ENCODE measurements around the gene CAPN14.

CAPN14 gene

DNA sequence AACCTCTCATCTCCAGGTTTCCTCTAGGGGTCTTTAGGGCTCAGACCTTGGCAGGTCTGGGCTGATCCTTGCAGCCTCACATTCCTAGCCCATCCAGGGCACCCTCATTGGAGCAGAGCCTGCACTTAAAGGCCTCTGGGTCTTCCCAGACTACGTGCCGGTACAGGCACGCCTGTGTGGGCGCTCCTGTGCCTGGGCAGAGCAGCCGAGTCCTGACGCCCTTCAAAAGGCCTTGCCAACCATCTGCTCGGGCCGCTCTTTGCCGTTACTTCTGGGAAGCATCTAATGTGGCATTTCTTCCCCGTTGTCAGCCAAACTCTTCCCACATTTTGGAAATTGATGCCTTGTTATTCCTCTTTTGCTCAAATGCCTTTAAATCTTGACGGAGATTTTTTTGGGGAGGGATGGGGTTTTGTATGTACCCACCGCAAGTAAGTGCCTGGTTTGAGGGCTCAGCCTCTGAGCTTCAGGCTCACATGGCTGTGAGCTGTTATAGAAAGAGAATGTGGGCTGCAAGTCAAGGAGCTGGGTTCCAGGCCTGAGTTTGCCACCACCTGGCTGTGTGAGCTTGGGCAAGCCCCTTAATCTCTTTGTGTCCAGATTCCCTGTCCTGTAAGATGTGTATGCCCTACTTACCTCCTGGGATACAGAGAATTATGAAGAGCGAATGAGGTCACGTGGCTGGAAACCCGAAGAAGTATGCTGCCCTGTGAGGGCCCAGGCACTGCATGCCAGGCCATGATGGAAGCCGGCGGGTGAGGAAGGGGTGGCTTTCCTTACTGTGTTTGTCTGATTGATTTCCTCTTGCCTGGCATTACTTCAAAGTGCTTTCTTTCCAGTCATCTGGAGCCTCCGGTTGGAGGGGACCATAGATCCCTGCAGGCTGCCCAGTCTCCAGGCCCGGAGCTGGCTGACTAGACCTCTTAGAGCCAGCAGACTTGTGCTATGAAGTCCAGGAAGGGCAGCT, 37.2 kb upstream of the CAPN14 start:
- no peak overlapping the region for H3K9ac ChIP-seq (ENCODE audit: low read depth in 1 of 2, low read length in 2 of 2)
- no peaks in the 10 kb centered on the region for H3K9me3 ChIP-seq (ENCODE audit: control insufficient read depth in 2 of 2, low read length in 2 of 2)
- H3K4me1 ChIP-seq (ENCODE audit: control insufficient read depth in 2 of 2, insufficient read depth in 2 of 2, low read length in 2 of 2), result no peaks in the 10 kb centered on the region
- no peaks in the 10 kb centered on the region for H3K27me3 ChIP-seq (ENCODE audit: control insufficient read depth in 2 of 2, insufficient read depth in 2 of 2, low read length in 2 of 2)
- no peaks in the 10 kb centered on the region for H3K36me3 ChIP-seq (ENCODE audit: control insufficient read depth in 2 of 2, insufficient read depth in 2 of 2, low read length in 2 of 2)
- H3K4me3 ChIP-seq (ENCODE audit: low read length in 2 of 2), result no peak overlapping the region
- no peak overlapping the region for H3K27ac ChIP-seq (ENCODE audit: low read depth in 2 of 2, low read length in 2 of 2)

DNA sequence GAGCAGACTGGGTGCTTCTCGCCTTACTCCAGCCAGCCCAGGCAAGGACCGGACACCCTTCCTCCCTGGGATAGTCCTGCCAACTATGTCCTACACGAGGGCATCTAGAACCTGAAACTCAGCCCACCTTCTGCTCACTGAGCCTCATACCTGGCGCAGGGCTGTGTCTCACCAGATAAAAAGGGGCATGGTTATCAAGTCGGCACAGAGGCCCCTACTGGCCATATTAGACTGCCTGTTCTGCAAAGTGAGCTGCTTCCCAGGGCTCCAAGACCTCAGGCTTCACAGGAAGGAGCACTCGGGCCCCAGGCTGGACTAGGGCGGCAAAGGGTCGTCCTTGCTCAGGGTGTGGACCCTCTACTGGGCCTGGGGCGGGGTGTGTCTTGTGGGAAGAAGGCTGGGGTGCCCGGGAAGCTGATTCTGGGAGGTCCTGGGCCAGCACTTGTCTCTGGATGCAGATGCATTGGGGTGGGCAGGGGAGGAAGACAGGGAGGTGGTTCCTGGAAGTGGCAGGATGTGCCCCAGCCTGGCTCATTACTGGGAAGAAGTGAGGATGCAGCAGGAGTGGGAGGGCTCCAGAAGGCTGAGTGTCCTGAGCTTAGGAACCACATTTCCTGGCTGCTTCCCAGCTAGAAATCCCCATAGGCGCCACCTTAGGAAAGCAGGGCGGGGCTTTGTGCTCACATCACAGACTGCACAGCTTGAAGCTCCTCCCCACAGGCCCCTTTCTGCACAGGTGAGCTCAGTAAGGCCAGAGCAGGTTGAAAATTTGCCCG, 36.2 kb upstream of the CAPN14 start:
- no peaks in the 10 kb centered on the region for H3K4me1 ChIP-seq (ENCODE audit: control insufficient read depth in 2 of 2, insufficient read depth in 2 of 2, low read length in 2 of 2)
- no peak overlapping the region for H3K9ac ChIP-seq (ENCODE audit: low read depth in 1 of 2, low read length in 2 of 2)
- no peak overlapping the region for H3K4me3 ChIP-seq (ENCODE audit: low read length in 2 of 2)
- no peak overlapping the region for H3K27ac ChIP-seq (ENCODE audit: low read depth in 2 of 2, low read length in 2 of 2)
- no peaks in the 10 kb centered on the region for H3K36me3 ChIP-seq (ENCODE audit: control insufficient read depth in 2 of 2, insufficient read depth in 2 of 2, low read length in 2 of 2)
- H3K27me3 ChIP-seq (ENCODE audit: control insufficient read depth in 2 of 2, insufficient read depth in 2 of 2, low read length in 2 of 2), result no peaks in the 10 kb centered on the region
- H3K9me3 ChIP-seq (ENCODE audit: control insufficient read depth in 2 of 2, low read length in 2 of 2), result no peaks in the 10 kb centered on the region

DNA sequence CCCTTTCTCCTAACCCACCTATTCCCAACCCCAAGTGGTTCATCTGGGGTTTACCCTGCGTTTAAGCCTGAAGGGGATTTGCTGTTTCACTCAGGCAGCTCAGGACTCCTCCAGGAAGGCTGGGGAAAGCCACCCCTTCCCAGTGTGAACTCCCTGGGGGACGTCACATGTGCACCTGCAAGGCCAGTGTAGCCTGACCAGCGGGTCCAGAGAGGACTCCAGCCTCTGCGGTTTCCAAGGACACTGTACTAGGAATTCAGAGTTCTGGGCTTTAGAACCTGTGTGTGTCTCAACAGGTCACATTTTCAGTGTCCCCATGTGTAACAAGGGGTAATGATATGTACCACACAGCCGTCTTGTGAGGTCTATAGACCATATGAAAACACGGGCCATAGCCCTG, 34.5 kb upstream of the CAPN14 start:
- Histone ChIP-seq H3K36me3 (ENCODE audit: control insufficient read depth in 2 of 2, insufficient read depth in 2 of 2, low read length in 2 of 2) (peaks cover 0 to 2% of the 10 kb centered on the region in 2 donors), H3K9me3 (ENCODE audit: control insufficient read depth in 2 of 2, low read length in 2 of 2) (no peaks in the 10 kb centered on the region), H3K4me3 (ENCODE audit: low read length in 2 of 2) (no peak overlapping the region), H3K4me1 (ENCODE audit: control insufficient read depth in 2 of 2, insufficient read depth in 2 of 2, low read length in 2 of 2) (no peaks in the 10 kb centered on the region), H3K27me3 (ENCODE audit: control insufficient read depth in 2 of 2, insufficient read depth in 2 of 2, low read length in 2 of 2) (no peaks in the 10 kb centered on the region), H3K9ac (ENCODE audit: low read depth in 1 of 2, low read length in 2 of 2) (no peak overlapping the region), H3K27ac (ENCODE audit: low read depth in 2 of 2, low read length in 2 of 2) (no peak overlapping the region)

DNA sequence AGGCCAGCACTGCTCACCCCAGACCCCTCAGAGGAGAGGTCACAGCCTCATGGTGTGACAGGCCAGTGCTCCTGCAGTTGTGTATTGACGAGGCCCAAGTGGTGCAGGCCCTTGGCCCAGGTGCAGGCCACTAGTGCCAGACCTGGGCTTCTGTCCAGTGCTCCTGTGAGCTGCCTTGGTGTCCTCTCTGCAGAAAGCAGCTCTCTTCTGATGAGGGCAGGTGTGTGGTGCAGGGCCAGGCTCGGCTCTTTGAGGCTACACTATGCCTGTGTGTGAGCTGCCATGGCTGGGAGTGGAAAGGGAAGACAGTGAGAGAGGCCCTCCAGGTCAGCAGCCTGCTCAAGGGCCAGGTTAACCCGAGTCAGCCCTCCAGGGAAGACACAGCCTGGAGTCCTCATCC, 33.7 kb upstream of the CAPN14 start:
- no peaks in the 10 kb centered on the region for H3K4me1 ChIP-seq (ENCODE audit: control insufficient read depth in 2 of 2, insufficient read depth in 2 of 2, low read length in 2 of 2)
- H3K9ac ChIP-seq (ENCODE audit: low read depth in 1 of 2, low read length in 2 of 2), result no peak overlapping the region
- H3K9me3 ChIP-seq (ENCODE audit: control insufficient read depth in 2 of 2, low read length in 2 of 2), result no peaks in the 10 kb centered on the region
- no peak overlapping the region for H3K4me3 ChIP-seq (ENCODE audit: low read length in 2 of 2)
- no peak overlapping the region for H3K27ac ChIP-seq (ENCODE audit: low read depth in 2 of 2, low read length in 2 of 2)
- H3K36me3 ChIP-seq (ENCODE audit: control insufficient read depth in 2 of 2, insufficient read depth in 2 of 2, low read length in 2 of 2), result peaks cover 0 to 2% of the 10 kb centered on the region in 2 donors
- H3K27me3 ChIP-seq (ENCODE audit: control insufficient read depth in 2 of 2, insufficient read depth in 2 of 2, low read length in 2 of 2), result no peaks in the 10 kb centered on the region

DNA sequence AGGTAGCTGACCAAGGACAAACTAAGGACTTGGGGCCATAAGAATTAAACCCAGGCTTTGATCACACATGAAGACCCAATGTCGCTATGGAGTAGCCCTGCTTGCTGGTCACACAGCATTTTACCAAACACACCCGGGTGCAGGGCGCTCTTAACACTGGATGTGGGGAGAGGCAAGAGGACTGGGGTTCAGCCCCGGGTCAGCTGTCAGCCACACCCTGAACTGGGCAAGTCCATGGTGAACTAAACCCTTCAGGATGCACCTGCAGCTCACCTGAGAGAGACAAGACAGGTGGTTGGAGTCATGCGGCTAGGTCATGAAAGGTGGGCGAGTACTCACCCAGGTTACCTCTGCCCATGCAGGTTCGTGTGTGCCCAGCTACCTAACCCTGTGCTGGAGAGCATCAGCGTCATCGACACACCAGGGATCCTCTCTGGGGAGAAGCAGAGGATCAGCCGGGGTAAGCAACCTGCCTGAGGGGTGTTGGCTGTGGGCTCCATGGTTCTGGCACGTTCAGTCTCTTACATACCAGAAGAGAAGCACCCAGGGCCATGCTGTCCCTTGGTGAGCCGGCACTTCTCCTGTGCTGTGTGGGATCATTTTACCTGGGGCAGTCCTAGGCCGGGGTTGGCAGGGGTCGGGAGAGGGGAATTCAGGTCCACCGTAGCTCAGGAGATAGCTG, 31.8 kb upstream of the CAPN14 start:
- no peak overlapping the region for H3K27ac ChIP-seq (ENCODE audit: low read depth in 2 of 2, low read length in 2 of 2)
- no peaks in the 10 kb centered on the region for H3K27me3 ChIP-seq (ENCODE audit: control insufficient read depth in 2 of 2, insufficient read depth in 2 of 2, low read length in 2 of 2)
- peaks cover 0 to 2% of the 10 kb centered on the region in 2 donors for H3K36me3 ChIP-seq (ENCODE audit: control insufficient read depth in 2 of 2, insufficient read depth in 2 of 2, low read length in 2 of 2)
- no peaks in the 10 kb centered on the region for H3K9me3 ChIP-seq (ENCODE audit: control insufficient read depth in 2 of 2, low read length in 2 of 2)
- H3K4me1 ChIP-seq (ENCODE audit: control insufficient read depth in 2 of 2, insufficient read depth in 2 of 2, low read length in 2 of 2), result no peaks in the 10 kb centered on the region
- no peak overlapping the region for H3K4me3 ChIP-seq (ENCODE audit: low read length in 2 of 2)
- no peak overlapping the region for H3K9ac ChIP-seq (ENCODE audit: low read depth in 1 of 2, low read length in 2 of 2)

DNA sequence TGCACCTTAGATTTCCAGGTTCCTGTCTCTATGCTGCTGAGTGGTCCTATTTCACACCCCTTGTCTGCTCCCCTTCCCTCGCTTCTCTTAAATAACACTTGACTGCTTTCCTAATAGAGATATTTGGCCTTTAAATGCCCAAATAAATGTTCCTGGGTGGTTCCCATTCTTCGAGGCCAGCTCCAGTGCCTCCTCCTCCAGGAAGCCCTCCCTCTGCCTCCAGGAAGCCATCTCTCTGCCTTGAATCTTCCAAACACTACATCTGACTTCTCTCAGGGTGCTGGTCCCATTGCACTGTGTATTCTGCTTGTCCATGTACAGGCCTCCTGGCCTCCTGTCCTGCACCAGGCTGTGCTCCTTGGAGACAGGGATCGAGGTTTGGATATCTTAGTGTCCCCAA, 30.8 kb upstream of the CAPN14 start:
- no peak overlapping the region for H3K9ac ChIP-seq (ENCODE audit: low read depth in 1 of 2, low read length in 2 of 2)
- H3K9me3 ChIP-seq (ENCODE audit: control insufficient read depth in 2 of 2, low read length in 2 of 2), result no peaks in the 10 kb centered on the region
- H3K4me3 ChIP-seq (ENCODE audit: low read length in 2 of 2), result no peak overlapping the region
- H3K36me3 ChIP-seq (ENCODE audit: control insufficient read depth in 2 of 2, insufficient read depth in 2 of 2, low read length in 2 of 2), result peaks cover 0 to 2% of the 10 kb centered on the region in 2 donors
- no peaks in the 10 kb centered on the region for H3K27me3 ChIP-seq (ENCODE audit: control insufficient read depth in 2 of 2, insufficient read depth in 2 of 2, low read length in 2 of 2)
- no peak overlapping the region for H3K27ac ChIP-seq (ENCODE audit: low read depth in 2 of 2, low read length in 2 of 2)
- no peaks in the 10 kb centered on the region for H3K4me1 ChIP-seq (ENCODE audit: control insufficient read depth in 2 of 2, insufficient read depth in 2 of 2, low read length in 2 of 2)

DNA sequence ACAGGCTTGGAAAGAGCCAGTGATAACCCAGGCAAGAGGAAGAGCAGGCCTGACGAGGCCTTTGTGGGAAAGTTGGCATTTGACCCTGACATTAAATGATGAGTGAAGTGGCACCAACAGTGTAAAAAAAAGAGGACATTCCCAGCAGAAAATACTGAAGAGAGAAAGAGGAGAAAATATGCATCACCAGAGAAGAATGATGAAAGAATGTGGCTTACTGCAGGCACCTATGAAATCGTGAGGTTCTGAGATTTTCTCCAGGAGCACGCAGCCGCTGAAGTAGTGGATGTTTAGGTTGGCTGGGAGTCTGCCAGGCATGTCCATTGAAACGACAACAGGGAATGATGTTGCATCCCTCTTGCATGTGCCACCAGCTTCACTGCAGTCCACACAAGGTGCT, 30.4 kb upstream of the CAPN14 start:
- Histone ChIP-seq H3K4me1 (ENCODE audit: control insufficient read depth in 2 of 2, insufficient read depth in 2 of 2, low read length in 2 of 2) (no peaks in the 10 kb centered on the region), H3K4me3 (ENCODE audit: low read length in 2 of 2) (no peak overlapping the region), H3K27me3 (ENCODE audit: control insufficient read depth in 2 of 2, insufficient read depth in 2 of 2, low read length in 2 of 2) (no peaks in the 10 kb centered on the region), H3K36me3 (ENCODE audit: control insufficient read depth in 2 of 2, insufficient read depth in 2 of 2, low read length in 2 of 2) (peaks cover 0 to 2% of the 10 kb centered on the region in 2 donors), H3K9ac (ENCODE audit: low read depth in 1 of 2, low read length in 2 of 2) (no peak overlapping the region), H3K9me3 (ENCODE audit: control insufficient read depth in 2 of 2, low read length in 2 of 2) (no peaks in the 10 kb centered on the region), H3K27ac (ENCODE audit: low read depth in 2 of 2, low read length in 2 of 2) (no peak overlapping the region)

DNA sequence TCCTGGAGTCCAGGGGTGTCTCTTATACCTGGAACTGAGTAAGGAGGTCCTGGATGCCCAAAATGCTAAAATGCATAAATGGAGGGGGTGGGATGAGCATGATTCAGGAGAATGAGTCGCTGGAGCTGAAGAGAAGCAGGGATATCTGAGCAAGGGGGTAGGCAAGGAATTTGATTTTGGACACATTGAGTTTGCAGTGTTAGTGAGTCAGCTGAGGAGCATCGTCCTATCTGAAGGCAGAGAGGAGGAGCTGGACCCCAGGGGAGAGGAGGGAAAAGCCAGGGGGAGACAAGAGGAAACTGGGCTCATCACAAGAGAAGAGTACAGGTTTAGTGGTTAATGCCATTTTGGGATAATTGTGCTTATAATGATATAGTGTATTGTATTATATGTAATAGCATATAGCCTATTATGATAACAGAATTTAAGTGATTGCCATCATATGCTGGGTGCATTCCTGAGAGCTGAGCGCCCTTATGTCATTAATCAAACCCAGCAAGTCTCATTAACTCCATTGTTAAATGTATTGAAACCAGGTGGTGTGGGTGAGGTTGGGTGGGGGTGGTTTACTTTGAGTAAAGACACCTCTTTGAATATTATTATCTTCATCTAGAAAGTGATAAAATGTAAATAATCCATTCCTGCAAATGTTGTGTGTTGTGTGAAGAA, 29.0 kb upstream of the CAPN14 start:
- Histone ChIP-seq H3K4me3 (ENCODE audit: low read length in 2 of 2) (no peak overlapping the region), H3K9ac (ENCODE audit: low read depth in 1 of 2, low read length in 2 of 2) (no peak overlapping the region), H3K27ac (ENCODE audit: low read depth in 2 of 2, low read length in 2 of 2) (no peak overlapping the region), H3K27me3 (ENCODE audit: control insufficient read depth in 2 of 2, insufficient read depth in 2 of 2, low read length in 2 of 2) (no peaks in the 10 kb centered on the region), H3K36me3 (ENCODE audit: control insufficient read depth in 2 of 2, insufficient read depth in 2 of 2, low read length in 2 of 2) (peaks cover 0 to 2% of the 10 kb centered on the region in 2 donors), H3K9me3 (ENCODE audit: control insufficient read depth in 2 of 2, low read length in 2 of 2) (no peaks in the 10 kb centered on the region), H3K4me1 (ENCODE audit: control insufficient read depth in 2 of 2, insufficient read depth in 2 of 2, low read length in 2 of 2) (no peaks in the 10 kb centered on the region)

DNA sequence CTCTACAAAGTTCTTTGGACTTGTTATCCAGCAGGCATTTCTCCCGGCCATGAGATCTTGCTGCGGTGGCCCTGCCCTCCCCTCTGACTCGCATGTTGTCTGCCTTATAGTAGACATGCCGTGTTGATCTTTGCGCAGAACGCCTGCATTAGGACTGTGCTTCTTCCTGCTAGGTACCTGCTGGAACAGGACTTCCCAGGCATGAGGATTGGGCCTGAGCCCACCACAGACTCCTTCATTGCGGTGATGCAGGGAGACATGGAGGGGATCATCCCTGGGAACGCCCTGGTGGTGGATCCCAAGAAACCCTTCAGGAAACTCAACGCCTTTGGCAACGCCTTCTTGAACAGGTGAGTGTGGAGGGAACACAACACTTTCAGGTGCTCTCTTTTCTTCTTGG, 26.8 kb upstream of the CAPN14 start:
- no peak overlapping the region for H3K9ac ChIP-seq (ENCODE audit: low read depth in 1 of 2, low read length in 2 of 2)
- H3K4me3 ChIP-seq (ENCODE audit: low read length in 2 of 2), result no peak overlapping the region
- no peaks in the 10 kb centered on the region for H3K9me3 ChIP-seq (ENCODE audit: control insufficient read depth in 2 of 2, low read length in 2 of 2)
- H3K27me3 ChIP-seq (ENCODE audit: control insufficient read depth in 2 of 2, insufficient read depth in 2 of 2, low read length in 2 of 2), result no peaks in the 10 kb centered on the region
- peaks cover 0 to 2% of the 10 kb centered on the region in 2 donors for H3K36me3 ChIP-seq (ENCODE audit: control insufficient read depth in 2 of 2, insufficient read depth in 2 of 2, low read length in 2 of 2)
- no peaks in the 10 kb centered on the region for H3K4me1 ChIP-seq (ENCODE audit: control insufficient read depth in 2 of 2, insufficient read depth in 2 of 2, low read length in 2 of 2)
- H3K27ac ChIP-seq (ENCODE audit: low read depth in 2 of 2, low read length in 2 of 2), result no peak overlapping the region
